GM21723 (cell line): ENCODE measurements around the gene TESK2.
"Not testable (repeated sequence)": the region's sequence is repeated elsewhere in the genome, so short reads cannot be mapped to it uniquely, and the experiment has no call there.

Source experiments
- ATAC-seq: cut with Tn5 transposase; IDR thresholded peaks from one replicate; pipeline ENCODE4 v1.9.1; 2021; ENCODE audit warnings: mild to moderate bottlenecking, moderate library complexity; ENCODE audit not compliant: unreplicated experiment

The TESK2 gene

GRCh38 chr1:45490626-45491486, at the start of gene TESK2:
Gene TESK2 (minus strand): TSS chr1:45491163. CDS start chr1:45457785, 33,378 bp downstream.
- ATAC-seq, result peak; percentile 85

- no peak for ATAC-seq
Measured at GRCh38 chr1:45536886-45537285, 45.9 kb upstream of the TESK2 start.

GRCh38 chr1:45535988-45536766, 45.2 kb upstream of the TESK2 start:
- ATAC-seq, result no peak

- ATAC-seq, result no peak
Measured at GRCh38 chr1:45531873-45532272, 40.9 kb upstream of the TESK2 start.

DNA sequence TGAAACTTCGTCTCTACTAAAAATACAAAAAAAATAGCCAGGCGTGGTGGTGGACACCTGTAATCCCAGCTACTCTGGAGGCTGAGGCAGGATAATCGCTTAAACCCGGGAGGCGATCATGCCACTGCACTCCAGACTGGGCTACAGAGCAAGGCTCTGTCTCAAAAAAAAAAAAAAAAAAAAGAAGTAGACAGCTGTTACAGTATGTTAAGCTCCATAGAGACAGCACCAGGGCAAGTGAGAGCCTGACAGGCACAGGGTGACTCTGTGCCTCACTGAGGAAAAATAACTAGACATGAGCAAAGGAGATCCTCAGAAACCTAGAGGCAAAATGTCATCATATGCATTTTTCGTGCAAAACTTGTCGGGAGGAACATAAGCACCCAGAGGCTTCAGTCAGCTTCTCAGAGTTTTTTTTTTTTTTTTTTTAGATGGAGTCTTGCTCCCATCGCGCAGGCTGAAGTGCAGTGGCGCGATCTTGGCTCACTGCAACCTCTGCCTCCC, 39.7 kb upstream of the TESK2 start:
- ATAC-seq, result no peak

- ATAC-seq, result no peak
Measured at GRCh38 chr1:45526135-45526644, 35.2 kb upstream of the TESK2 start.

DNA sequence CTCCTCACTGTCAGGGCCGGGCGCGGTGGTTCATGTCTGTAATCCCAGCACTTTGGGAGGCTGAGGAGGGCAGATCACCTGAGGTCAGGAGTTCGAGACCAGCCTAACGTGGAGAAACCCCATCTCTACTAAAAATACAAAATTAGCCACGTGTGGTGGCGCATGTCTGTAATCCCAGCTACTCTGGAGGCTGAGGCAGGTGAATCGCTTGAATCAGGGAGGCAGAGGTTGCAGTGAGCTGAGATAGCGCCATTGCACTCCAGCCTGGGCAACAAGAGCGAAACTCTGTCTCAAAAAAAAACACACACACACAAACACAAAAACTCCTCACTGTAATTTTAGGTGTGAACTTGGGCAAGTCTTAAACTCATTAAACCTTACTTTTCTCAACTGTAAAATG, 33.0 kb upstream of the TESK2 start:
- not testable (repeated sequence) for ATAC-seq

GRCh38 chr1:45523516-45523915, 32.6 kb upstream of the TESK2 start:
- not testable (repeated sequence) for ATAC-seq

GRCh38 chr1:45522324-45523104, 31.6 kb upstream of the TESK2 start:
- ATAC-seq, result no peak

DNA sequence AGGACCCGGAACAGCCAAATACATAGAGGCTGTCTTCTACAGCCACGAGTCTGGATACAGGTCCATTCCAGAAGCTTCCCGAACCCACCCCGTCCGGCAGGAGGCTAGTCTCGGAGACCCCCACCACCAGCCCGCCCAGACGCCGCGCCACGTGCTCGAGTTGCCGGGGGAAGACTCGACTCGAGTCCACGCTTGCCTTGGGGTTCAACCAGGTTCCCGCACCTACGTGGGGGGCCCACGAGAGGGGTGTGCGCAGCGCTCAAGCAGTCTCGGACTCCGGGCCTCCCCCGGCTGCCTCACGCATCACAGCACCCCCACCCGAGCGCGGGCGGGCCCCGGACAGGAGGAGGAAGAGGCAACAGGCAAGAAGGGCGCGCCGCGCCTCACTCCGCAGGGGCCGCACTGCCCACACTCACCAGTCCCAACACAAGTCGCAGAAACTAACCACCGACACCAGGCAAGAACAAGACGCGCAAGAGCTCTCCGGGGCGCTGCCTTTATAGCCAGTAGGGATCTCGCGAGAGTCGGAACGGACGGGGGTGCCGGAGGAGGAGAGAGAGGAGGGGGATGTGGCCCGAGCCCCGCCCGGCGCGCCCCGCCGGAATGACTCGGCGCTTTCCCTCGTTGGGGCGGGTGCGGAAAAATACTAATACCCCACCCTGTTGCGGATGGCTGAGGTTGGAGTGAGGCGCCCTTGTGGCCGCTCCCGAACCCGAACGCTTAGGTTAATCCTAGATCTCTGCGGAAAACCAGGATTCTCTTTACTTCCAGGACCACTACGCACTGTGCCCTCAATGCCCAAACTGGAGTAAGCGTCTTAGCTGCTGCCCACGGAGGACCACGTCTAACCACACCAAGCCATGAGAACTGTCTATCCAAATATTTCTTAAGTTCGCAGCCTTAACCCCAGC, 30.7 kb upstream of the TESK2 start, which contains the start of gene PRDX1:
Gene PRDX1, minus strand, starts transcription at position 472 of the 911 bp plus-strand sequence. CDS start 2,841 bp downstream, outside the sequence.
- peak; percentile 77 for ATAC-seq

GRCh38 chr1:45519774-45520173, 28.8 kb upstream of the TESK2 start:
- ATAC-seq, result not testable (repeated sequence)

DNA sequence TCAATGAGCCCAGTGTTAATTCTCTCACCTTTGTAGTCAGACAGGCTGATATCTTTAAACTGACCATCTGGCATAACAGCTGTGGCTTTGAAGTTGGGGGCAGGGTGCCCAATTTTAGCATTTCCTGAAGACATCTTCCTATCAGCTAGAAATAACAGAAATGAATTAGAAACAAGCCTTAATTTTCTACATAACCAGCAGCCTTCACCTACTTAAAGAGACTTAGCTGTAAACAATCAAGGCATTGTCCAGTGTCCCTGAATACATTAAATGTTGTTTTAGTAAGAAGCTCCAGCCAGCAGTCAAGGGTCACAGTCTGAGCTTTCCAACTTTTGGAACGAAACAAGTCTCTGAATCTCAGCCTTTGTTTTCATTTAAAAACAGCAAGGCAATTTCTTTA, 27.9 kb upstream of the TESK2 start:
- no peak for ATAC-seq

DNA sequence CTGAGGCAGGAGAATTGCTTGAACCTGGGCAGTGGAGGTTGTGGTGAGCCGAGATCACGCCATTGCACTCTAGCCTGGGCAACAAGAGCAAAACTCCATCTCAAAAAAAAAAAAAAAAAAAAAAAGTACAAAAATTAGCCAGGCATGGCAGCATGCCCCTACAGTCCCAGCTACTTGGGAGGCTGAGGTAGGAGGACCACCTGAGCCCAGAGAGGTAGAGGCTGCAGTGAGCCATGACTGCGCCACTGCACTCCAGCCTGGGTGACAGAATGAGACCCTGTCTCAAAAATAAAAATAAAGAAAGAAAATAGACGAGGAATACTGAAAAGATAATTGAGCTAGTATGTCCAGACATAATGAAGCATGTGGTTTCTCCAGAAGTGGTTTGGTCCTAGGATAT, 27.4 kb upstream of the TESK2 start:
- not testable (repeated sequence) for ATAC-seq

DNA sequence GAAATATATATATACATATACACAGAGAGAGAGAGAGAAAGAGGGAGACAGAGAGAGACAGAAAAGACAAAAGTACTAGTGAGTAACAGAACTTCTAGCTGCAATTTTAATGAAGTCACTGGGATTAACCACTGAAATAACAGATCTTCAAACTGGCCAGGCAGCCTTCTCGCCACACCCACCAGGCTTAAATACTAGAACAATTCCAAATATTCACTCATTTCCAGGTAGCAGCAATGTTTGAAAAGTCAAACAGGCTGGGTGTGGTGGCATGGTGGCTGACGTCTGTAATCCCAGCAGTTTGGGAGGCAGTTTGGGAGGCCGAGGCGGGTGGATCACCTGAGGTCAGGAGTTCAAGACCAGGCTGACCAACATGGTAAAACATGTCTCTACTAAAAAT, 25.5 kb upstream of the TESK2 start:
- ATAC-seq, result no peak

DNA sequence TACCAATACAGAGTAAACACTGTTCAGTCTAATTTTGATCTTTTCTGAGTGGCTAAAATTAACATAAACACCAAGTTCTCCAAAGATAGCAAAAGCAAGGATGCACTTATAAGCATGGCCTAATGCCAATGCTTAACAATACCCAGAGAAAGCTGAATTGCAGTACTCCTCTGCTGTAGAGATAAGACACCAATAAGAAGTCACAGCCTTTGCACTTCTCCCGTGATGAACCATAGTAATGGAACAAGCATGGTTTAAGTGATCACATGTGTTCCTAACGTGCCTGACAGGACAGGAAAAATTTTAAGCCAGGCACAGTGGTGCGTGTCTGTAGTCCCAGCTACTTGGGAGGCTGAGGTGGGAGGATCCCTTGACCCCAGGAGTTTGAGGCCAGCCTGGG, 25.1 kb upstream of the TESK2 start:
- no peak for ATAC-seq

DNA sequence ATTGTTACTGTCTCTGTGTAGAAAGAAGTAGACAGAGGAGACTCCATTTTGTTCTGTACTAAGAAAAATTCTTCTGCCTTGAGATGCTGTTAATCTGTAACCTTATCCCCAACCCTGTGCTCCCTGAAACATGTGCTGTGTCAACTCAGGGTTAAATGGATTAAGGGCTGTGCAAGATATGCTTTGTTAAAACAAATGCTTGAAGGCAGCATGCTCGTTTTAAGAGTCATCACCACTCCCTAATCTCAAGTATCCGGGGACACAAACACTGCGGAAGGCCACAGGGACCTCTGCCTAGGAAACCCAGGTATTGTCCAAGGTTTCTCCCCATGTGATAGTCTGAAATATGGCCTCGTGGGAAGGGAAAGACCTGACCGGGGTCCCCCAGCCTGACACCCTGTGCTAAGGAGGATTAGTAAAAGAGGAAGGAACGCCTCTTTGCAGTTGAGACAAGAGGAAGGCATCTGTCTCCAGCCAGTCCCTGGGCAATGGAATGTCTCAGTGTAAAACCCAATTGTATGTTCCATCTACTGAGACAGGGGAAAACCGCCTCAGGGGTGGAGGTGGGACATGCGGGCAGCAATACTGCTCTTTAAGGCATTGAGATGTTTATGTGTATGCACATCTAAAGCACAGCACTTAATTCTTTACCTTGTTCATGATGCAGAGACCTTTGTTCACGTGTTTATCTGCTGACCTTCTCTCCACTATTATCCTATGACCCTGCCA, 22.7 kb upstream of the TESK2 start:
- not testable (repeated sequence) for ATAC-seq

DNA sequence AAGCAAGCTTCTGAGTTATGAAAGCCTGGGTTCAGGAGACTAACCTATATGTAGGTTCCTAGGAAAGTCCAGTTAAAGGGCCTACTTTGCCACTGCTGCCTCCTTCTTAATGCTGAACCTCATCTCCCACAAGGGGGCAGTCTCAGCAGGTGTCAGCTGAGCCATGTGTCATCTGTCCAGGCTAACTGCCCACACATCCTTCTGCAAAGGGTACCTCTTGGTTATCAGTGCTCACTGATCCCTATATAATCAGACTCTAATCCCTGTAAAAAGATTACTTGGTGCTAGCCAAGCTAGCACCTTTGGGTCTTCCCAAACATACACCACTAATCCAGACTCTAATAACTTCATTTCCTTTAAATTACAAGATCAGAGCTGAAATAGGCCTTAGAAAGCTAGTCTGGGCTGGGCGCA, 21.7 kb upstream of the TESK2 start:
- ATAC-seq, result no peak

- no peak for ATAC-seq
Measured at GRCh38 chr1:45510972-45511527, 20.1 kb upstream of the TESK2 start.
